NCI-H510A treated with DMSO at 0.1 percent for 48 hours (cell line): Measurements from ENCODE around the gene CFP.

ENCODE experiments used
- DNase-seq: peaks from one replicate; lab custom pipeline; 2025; lab: John Stamatoyannopoulos, UW

CFP gene

DNA sequence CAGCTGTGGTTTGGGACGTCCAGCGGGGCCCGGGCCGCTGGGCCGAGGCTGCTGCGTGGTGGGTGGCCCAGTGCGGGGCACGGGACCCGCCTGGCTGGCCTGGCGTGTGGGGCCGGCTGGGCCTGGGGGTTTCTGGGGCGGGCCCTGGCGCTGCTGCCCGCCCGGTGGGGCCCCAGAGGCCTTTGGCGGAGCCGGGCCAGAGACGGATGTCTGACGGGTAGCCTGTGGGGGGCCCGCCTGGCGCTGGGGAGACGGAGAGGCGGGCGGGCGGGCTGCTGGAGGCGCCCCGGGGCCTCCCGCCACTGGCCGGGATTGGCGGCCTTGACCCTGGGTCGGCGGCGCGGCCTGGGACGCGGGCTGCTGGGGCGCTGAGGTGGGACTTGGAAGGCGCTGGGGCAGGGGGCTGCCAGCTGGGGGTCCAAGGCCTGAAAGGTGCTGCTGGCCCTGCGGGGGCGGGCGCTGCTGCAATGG is 55.6 kb downstream of the CFP start:
- no peak for DNase-seq

DNA sequence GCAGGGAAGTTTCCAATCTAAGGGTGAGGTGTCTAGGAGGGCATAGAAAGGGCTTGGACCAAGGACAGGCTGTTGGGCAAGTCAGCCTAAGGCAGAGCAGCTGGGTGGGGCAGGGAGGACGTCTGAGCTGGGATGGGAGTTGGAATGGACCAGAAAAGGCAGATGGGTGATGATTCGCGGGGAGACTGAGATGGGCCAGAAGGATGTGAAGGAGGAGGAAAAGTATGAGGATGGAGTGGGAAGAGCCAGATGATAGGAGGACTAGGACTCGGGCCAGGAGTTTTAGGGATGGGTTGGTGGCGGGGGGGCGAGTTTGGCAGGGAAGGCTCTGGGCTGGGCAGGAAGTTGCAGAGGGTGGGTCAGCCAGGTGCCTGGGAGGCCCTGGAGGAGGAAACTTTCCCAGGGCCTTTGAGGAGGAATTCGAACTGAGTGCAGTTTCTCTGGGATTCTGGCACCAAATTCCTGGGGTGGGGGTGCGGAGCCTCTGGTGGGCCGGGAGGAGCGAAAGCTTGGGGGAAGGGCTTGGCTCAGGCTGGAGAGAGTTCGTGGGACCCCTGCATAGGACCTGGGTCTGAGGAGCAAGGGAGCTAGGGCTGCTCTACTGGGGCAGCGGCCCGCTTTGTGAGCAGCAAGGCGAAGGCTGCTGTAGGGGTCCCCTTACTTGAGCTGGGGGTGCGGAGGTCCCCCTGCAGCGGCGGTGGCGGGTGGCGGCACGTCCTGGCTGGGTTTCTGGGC is 56.2 kb downstream of the CFP start:
- no peak for DNase-seq
